Measurements from ENCODE around the gene CA14.
"Not testable (repeated sequence)": the region's sequence is repeated elsewhere in the genome, so short reads cannot be mapped to it uniquely, and the experiment has no call there.

The CA14 gene

DNA sequence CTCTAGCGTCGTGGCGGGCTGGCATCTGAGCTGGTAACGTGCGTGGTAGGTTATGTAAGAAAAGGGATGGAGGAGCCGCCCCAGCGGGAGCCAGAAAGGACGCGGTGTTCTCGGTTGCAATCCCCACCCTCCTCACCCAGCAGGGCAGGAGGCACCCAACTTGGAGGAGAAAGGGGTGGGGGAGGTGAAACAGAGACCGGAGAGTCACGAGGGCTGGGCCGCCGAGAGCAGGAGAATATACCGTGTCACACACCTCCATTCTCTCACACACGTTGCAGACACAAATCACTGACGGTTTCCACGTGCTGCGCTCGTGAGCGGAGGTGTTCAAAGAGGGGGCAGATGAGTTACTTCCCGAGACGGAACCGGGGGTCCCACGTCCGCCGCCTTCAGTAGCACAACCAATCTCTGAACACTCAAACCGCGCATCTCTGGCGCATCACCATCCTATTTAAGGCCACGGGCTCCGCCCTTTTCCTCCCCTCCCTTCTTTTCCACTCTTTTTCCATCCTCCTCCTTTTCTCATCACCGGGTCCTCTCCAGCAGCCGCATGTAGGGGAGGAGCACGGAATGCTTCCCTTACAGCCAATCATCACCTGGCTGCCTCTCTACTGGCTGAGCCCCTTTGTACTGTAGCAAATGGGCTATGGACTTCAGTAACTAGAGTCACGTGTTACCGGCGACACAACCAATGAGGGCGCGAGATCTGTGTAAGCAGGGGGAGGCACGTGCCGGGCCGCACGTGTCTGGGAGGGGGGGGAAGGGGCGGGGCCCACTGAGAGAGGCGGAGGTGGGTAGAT lies 24.4 kb downstream of the CA14 start, which contains the start of gene CIART:
TSS of gene CIART (plus strand) at position 797 of the 800 bp plus-strand sequence. CDS start 714 bp downstream, outside the sequence.
- peak; percentile 94 for DNase-seq

GRCh38 chr1:150282558-150282958 lies 25.0 kb downstream of the CA14 start:
- no peak for DNase-seq

- no peak for DNase-seq
Measured at GRCh38 chr1:150283260-150283659, 25.7 kb downstream of the CA14 start.

DNA sequence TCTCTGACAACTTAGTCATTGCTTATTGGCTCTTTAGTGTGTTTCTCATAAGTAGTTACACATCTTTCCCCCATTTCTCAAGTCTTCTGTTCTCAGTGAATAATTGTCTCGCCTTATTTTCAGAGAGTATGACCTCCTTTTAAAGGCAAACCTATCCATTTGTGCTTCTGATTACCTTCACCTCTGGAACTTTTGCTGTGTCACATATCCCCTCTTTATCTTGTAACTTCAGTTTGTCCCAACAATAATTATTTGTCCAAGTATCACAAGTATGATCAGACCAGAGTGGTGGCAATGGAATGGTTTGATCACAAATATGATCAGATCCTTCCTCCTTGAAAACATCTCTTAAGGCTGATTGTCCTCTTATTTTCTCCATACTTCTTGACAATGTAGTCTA lies 30.8 kb downstream of the CA14 start:
- DNase-seq = no peak

DNA sequence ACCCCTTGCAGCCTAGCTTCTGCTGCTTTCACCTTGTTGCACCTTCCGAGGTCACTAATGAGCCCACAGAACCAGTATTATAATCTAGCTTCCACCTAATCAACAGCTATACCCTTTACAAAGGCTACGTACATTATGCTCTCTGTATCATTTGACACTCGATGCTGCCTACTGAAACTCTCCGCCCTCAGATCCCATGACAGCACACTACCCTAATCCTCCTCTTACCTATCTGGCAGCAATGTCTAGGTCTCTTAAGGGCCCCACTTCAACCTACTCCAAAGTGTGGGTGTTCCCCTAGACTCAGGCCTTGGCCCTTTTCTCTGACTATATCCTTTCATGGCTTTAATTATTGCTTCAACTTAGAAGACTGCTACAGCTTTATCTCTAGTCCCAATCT lies 31.2 kb downstream of the CA14 start:
- DNase-seq = no peak

DNA sequence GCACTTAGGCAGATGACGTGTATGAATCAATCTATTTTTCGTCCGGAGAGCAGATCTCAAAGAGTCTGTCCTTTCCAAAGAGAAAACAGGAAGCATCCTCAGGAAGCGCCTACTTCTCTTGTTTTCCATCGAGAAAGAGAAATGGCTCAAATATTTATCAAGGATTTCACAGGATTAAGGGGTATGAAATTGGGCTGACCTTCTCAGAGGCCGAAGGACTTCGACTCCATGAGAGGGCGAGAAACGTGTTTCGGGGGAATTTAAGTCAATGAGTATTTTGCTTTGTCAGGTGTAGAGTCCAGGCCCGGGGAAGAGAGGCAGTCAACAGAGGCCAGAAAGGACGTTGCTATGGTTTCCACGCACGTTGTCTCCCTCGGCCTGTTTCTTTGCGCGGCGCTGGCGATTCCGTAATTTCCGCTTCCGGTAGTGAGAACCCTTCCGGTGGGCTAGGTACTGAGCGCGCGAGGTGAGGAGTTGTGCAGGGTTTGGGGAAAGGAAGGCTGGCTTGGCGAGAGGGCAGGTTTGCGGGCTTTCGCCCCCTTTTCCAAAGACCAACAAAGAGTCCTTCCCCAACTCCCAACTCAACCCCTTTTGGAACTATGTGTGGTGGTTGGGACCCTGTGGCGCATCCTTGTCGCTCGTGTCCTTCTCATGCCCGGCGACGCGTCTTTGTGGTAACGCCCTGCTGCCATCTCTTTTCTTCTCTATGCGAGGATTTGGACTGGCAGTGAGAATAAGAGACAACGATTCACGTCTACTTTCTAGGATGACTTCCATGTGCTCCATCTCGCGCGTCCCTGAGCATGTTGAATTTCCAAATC lies 36.1 kb downstream of the CA14 start, which contains the start of gene MRPS21:
TSS of gene MRPS21 (plus strand) at position 429 of the 821 bp plus-strand sequence. CDS start 506 bp downstream, outside the sequence.
- peak; percentile 79 for DNase-seq

- no peak for DNase-seq
Measured at GRCh38 chr1:150295476-150295875, 37.9 kb downstream of the CA14 start.

- no peak for DNase-seq
Measured at GRCh38 chr1:150299716-150300115, 42.1 kb downstream of the CA14 start.

- no peak for DNase-seq
Measured at GRCh38 chr1:150302338-150302737, 44.8 kb downstream of the CA14 start.

GRCh38 chr1:150302902-150303301 lies 45.3 kb downstream of the CA14 start:
- no peak for DNase-seq

DNA sequence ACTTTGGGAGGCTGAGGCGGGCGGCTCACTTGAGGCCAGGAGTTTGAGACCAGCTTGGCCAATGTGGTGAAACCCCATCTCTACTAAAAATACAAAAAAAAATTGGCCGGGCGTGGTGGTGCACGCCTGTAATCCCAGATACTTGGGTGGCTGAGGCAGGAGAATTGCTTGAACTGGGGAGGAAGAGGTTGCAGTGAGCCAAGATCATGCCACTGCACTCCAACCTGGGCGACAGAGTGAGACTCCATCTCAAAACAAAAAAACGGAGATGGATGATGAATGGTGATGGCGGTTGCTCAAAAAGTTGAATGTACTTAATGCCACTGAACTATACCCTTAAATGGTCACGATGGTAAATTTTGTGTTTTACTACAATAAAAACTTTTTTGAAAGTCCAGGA lies 51.0 kb downstream of the CA14 start:
- DNase-seq = not testable (repeated sequence)

GRCh38 chr1:150309758-150310508 lies 52.4 kb downstream of the CA14 start:
- DNase-seq = no peak

DNA sequence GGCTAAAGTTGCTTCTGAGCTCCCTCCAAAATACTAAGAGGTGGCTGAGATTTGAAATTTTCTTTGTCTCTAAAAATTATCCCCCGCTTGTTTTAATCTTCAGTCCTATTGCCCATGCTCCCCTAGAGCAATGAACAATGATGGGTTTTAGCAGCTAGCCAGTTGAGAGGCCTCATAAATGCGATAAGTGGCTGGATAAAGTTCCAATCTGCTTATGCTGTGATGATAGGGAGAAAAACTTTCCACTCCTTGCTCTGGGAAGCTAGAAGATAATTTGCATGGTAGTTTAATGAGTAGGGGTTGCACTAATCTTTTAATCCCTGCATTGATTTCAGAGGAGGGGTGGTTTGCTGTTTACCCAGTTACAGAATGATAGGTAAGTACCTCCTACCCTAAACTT lies 54.2 kb downstream of the CA14 start:
- DNase-seq = no peak
